ENCODE data around the gene FBH1.

DNA sequence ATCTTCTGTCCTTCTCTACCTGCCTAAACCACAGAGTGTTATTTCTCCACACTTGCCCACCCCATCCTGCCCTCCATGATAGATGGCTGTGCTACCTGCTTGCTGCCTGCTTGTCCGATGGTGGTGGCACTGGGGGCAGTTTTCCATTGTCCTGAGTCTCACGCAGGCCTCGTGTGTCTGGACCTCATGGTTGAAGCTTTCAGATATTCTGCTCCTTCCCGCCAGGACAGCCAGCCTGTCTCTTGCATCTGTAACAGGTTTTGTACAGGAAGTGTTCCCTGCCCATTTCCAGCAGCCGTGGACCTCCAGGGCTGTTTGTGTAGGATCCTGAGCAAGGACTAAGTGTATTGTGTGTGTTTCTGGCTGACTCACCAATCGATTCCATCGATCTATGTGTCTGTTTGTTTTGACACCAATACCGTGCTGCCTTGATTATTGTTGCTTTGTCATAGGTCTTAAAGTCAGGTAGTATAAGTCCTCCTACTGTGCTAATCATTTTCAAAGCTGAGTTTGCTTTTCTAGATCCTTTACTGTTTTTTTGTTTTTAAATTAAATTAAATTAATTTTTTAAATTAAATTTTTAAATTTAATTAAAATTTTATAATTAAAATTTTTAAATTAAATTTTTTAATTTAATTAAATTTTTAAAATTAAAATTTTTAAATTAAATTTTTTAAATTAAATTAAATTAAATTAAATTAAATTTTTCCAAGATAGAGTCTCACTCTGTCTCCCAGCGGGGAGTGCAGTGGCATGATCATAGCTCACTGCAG lies 78.8 kb downstream of the FBH1 start:
- TF ChIP-seq, protein P1, sequence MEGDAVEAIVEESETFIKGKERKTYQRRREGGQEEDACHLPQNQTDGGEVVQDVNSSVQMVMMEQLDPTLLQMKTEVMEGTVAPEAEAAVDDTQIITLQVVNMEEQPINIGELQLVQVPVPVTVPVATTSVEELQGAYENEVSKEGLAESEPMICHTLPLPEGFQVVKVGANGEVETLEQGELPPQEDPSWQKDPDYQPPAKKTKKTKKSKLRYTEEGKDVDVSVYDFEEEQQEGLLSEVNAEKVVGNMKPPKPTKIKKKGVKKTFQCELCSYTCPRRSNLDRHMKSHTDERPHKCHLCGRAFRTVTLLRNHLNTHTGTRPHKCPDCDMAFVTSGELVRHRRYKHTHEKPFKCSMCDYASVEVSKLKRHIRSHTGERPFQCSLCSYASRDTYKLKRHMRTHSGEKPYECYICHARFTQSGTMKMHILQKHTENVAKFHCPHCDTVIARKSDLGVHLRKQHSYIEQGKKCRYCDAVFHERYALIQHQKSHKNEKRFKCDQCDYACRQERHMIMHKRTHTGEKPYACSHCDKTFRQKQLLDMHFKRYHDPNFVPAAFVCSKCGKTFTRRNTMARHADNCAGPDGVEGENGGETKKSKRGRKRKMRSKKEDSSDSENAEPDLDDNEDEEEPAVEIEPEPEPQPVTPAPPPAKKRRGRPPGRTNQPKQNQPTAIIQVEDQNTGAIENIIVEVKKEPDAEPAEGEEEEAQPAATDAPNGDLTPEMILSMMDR (IDR thresholded peaks at IDR 0.05 in 2 of 3, conservative IDR thresholded peaks at IDR 0.05 in 1 of 3; ENCODE audit: control insufficient read depth in 2 of 3, extremely low read depth in 1 of 3, insufficient read depth in 1 of 3, low read depth in 3 of 3, low read length in 3 of 3) = no peak
- TF ChIP-seq RAD21 (IDR thresholded peaks at IDR 0.05; ENCODE audit: insufficient read depth, low read depth, low read length) (no peak), POLR2A (IDR thresholded peaks at IDR 0.05; ENCODE audit: low read depth, low read length) (no peak), SP1 (IDR thresholded peaks at IDR 0.05; ENCODE audit: low read depth, low read length) (no peak), EZH2 (IDR thresholded peaks at IDR 0.05; ENCODE audit: borderline replicate concordance, control insufficient read depth, low read depth, low read length) (no peak), STAT3 (IDR thresholded peaks at IDR 0.05; ENCODE audit: low read depth, low read length) (no peak), MYC (IDR thresholded peaks at IDR 0.05; ENCODE audit: insufficient read depth, insufficient read length, insufficient replicate concordance, low read length, severe bottlenecking) (no peak), STAT1 (conservative IDR thresholded peaks at IDR 0.05) (no peak), TARDBP (IDR thresholded peaks at IDR 0.05; ENCODE audit: borderline replicate concordance) (no peak), IKZF1 (conservative IDR thresholded peaks at IDR 0.05) (no peak)
- TF ChIP-seq, protein P2, sequence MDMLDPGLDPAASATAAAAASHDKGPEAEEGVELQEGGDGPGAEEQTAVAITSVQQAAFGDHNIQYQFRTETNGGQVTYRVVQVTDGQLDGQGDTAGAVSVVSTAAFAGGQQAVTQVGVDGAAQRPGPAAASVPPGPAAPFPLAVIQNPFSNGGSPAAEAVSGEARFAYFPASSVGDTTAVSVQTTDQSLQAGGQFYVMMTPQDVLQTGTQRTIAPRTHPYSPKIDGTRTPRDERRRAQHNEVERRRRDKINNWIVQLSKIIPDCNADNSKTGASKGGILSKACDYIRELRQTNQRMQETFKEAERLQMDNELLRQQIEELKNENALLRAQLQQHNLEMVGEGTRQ (IDR thresholded peaks at IDR 0.05; ENCODE audit: borderline replicate concordance, low read depth, low read length) = no peak
- TF ChIP-seq, protein P3, sequence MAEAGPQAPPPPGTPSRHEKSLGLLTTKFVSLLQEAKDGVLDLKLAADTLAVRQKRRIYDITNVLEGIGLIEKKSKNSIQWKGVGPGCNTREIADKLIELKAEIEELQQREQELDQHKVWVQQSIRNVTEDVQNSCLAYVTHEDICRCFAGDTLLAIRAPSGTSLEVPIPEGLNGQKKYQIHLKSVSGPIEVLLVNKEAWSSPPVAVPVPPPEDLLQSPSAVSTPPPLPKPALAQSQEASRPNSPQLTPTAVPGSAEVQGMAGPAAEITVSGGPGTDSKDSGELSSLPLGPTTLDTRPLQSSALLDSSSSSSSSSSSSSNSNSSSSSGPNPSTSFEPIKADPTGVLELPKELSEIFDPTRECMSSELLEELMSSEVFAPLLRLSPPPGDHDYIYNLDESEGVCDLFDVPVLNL (IDR thresholded peaks at IDR 0.05; ENCODE audit: low read depth, low read length) = no peak

Measured in GM12878 (cell line).